ENCODE data around the gene OGDH.
A peak's percentile ranks its signal among the peaks of the same experiment; 100 is the strongest.

OGDH gene

DNA sequence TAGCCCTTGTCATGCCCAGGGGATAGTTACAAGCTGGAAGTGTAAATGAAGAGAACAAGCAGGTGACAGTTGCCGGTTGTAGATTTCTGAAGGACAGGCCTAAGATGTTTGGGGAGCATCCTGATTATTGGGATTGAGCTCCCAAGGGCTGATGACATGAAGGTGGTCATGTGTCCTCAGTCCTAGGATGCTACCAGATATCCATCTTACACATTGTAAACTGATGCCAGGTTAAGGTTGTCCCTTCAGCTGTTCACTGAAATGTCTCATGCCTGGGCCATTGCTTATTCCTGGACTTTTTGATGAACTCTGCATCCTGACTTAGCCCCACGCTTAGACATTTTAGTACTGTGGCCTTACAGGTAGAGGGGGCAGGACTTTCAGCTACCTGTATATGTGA is 143.6 kb downstream of the OGDH start:
- TF ChIP-seq EZH2 (IDR thresholded peaks at IDR 0.05; ENCODE audit: borderline replicate concordance, low read length) = no peak
- TF ChIP-seq, protein P1, sequence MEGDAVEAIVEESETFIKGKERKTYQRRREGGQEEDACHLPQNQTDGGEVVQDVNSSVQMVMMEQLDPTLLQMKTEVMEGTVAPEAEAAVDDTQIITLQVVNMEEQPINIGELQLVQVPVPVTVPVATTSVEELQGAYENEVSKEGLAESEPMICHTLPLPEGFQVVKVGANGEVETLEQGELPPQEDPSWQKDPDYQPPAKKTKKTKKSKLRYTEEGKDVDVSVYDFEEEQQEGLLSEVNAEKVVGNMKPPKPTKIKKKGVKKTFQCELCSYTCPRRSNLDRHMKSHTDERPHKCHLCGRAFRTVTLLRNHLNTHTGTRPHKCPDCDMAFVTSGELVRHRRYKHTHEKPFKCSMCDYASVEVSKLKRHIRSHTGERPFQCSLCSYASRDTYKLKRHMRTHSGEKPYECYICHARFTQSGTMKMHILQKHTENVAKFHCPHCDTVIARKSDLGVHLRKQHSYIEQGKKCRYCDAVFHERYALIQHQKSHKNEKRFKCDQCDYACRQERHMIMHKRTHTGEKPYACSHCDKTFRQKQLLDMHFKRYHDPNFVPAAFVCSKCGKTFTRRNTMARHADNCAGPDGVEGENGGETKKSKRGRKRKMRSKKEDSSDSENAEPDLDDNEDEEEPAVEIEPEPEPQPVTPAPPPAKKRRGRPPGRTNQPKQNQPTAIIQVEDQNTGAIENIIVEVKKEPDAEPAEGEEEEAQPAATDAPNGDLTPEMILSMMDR (IDR thresholded peaks at IDR 0.05; ENCODE audit: low read length) = no peak
- Histone ChIP-seq H3K27me3 (ENCODE audit: insufficient read depth, low read length) (no peaks in the 10 kb centered on the region), H2AFZ (ENCODE audit: low read length) (no peak overlapping the region), H3K27ac (ENCODE audit: low read depth, low read length, poor library complexity, severe bottlenecking) (peak overlapping the region; percentile 76), H4K20me1 (ENCODE audit: insufficient read depth, low read length) (no peaks in the 10 kb centered on the region), H3K79me2 (ENCODE audit: insufficient read depth, low read length) (peaks cover 18% of the 10 kb centered on the region; the same call in 1 of the 2 replicates), H3K36me3 (ENCODE audit: insufficient read depth, low read length) (no peaks in the 10 kb centered on the region), H3K4me1 (ENCODE audit: insufficient read depth, low read length, severe bottlenecking) (peaks cover 43% of the 10 kb centered on the region), H3K9me3 (ENCODE audit: low read length) (no peaks in the 10 kb centered on the region), H3K9me2 (ENCODE audit: low read depth, low read length) (no peaks in the 10 kb centered on the region), H3F3A (ENCODE audit: insufficient read depth, low read length) (no peaks in the 10 kb centered on the region), H3K4me2 (ENCODE audit: low read length) (peak overlapping the region; percentile 78), H3K4me3 (ENCODE audit: low read depth, low read length, poor library complexity, severe bottlenecking) (peak overlapping the region; percentile 85), H3K9ac (ENCODE audit: low read length) (peak overlapping the region; percentile 74; the same call in 1 of the 2 replicates)

DNA sequence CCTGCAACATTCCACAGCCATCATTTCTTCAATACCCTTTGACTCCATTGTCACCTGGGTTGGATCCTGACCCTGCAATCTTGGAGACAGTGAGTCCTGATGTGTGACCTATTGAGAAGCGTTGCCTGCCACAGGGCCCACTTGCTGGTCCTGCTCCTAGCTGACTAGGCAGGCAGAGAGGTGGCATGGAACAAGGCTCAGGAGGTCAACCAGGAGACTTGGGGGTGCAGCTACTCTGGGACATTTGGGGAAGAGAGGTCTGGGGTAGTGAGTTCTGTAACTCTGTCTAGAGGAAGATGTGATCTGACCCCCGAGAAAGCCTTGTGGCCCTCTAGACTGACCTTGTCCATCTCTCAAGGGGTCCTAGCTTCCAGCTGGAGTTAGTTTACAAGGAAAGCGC is 144.0 kb downstream of the OGDH start:
- Histone ChIP-seq H3K4me3 (ENCODE audit: low read depth, low read length, poor library complexity, severe bottlenecking) (peak overlapping the region; percentile 85), H3K9ac (ENCODE audit: low read length) (peak overlapping the region; percentile 28; the same call in 1 of the 2 replicates), H3K79me2 (ENCODE audit: insufficient read depth, low read length) (peaks cover 18% of the 10 kb centered on the region; the same call in 1 of the 2 replicates)

DNA sequence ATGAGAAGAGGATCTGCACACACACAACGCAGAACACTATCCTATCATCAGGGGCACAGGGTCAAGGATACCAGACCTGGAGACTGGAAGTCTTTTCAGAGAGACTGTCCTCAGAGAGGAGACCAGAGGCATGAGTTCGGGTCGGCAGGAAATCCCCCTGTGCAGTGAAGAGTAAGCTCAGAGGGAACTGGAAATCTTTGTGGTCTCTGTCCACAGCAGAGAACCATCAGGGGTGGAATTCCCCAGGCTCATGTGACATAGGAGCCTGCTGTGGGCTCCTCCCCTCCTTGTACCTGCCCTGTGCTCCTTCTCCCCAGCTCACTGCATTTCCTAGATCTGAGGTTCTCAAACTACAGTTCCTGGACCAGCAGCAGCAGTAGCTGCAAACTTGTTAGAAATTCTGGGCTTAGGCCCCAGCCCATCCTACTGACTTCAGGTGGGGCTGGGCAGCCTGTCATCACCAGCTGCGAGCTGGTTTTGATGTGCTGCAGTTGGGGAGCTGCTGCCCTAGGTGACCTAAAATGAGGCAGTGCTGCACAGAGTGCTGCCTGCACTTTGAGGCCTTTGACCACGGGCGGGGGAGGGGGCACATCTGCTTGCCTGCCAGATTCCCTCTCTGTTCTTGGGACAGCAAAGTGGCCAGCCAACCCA is 144.6 kb downstream of the OGDH start:
- H3K79me2 ChIP-seq (ENCODE audit: insufficient read depth, low read length) = peaks cover 18% of the 10 kb centered on the region; the same call in 1 of the 2 replicates
- H3K4me1 ChIP-seq (ENCODE audit: insufficient read depth, low read length, severe bottlenecking) = peaks cover 43% of the 10 kb centered on the region
- H3F3A ChIP-seq (ENCODE audit: insufficient read depth, low read length) = no peaks in the 10 kb centered on the region
- H3K9ac ChIP-seq (ENCODE audit: low read length) = peak overlapping the region; percentile 28; the same call in 1 of the 2 replicates
- no peak overlapping the region for H2AFZ ChIP-seq (ENCODE audit: low read length)
- peak overlapping the region; percentile 85 for H3K4me3 ChIP-seq (ENCODE audit: low read depth, low read length, poor library complexity, severe bottlenecking)
- peaks cover 1% of the 10 kb centered on the region; the same call in 1 of the 2 replicates for H3K36me3 ChIP-seq (ENCODE audit: insufficient read depth, low read length)
- no peaks in the 10 kb centered on the region for H4K20me1 ChIP-seq (ENCODE audit: insufficient read depth, low read length)
- TF ChIP-seq, protein P1 (IDR thresholded peaks at IDR 0.05; ENCODE audit: low read length) = no peak
- TF ChIP-seq EZH2 (IDR thresholded peaks at IDR 0.05; ENCODE audit: borderline replicate concordance, low read length) = no peak
- H3K27me3 ChIP-seq (ENCODE audit: insufficient read depth, low read length) = no peaks in the 10 kb centered on the region
- H3K4me2 ChIP-seq (ENCODE audit: low read length) = peak overlapping the region; percentile 78
- H3K9me3 ChIP-seq (ENCODE audit: low read length) = no peaks in the 10 kb centered on the region
- H3K27ac ChIP-seq (ENCODE audit: low read depth, low read length, poor library complexity, severe bottlenecking) = peak overlapping the region; percentile 76
- H3K9me2 ChIP-seq (ENCODE audit: low read depth, low read length) = no peaks in the 10 kb centered on the region

More for the DNA sequence above, 144.0 kb downstream of the OGDH start:
- peak overlapping the region; percentile 76 for H3K27ac ChIP-seq (ENCODE audit: low read depth, low read length, poor library complexity, severe bottlenecking)
- H4K20me1 ChIP-seq (ENCODE audit: insufficient read depth, low read length) = no peaks in the 10 kb centered on the region
- no peaks in the 10 kb centered on the region for H3K27me3 ChIP-seq (ENCODE audit: insufficient read depth, low read length)
- no peaks in the 10 kb centered on the region for H3F3A ChIP-seq (ENCODE audit: insufficient read depth, low read length)
- H3K4me1 ChIP-seq (ENCODE audit: insufficient read depth, low read length, severe bottlenecking) = peaks cover 43% of the 10 kb centered on the region
- H3K4me2 ChIP-seq (ENCODE audit: low read length) = peak overlapping the region; percentile 78
- TF ChIP-seq, protein P1 (IDR thresholded peaks at IDR 0.05; ENCODE audit: low read length) = no peak
- TF ChIP-seq EZH2 (IDR thresholded peaks at IDR 0.05; ENCODE audit: borderline replicate concordance, low read length) = no peak
- no peaks in the 10 kb centered on the region for H3K9me3 ChIP-seq (ENCODE audit: low read length)
- no peaks in the 10 kb centered on the region for H3K36me3 ChIP-seq (ENCODE audit: insufficient read depth, low read length)
- no peak overlapping the region for H2AFZ ChIP-seq (ENCODE audit: low read length)
- H3K9me2 ChIP-seq (ENCODE audit: low read depth, low read length) = no peaks in the 10 kb centered on the region

Measured in OCI-LY1 (cell line).